GM12865 (cell line): ENCODE results near the gene IGFL3.
"Not testable (repeated sequence)": the region's sequence is repeated elsewhere in the genome, so short reads cannot be mapped to it uniquely, and the experiment has no call there.

ENCODE experiments used
- DNase-seq: peaks from one replicate; pipeline ENCODE4 v3.0.0; 2010; ENCODE audit warnings: low read depth
- H3K4me3 ChIP-seq: 2 replicates; pipeline ENCODE4 v1.5.1; 2011; ENCODE audit warnings: mild to moderate bottlenecking, low read depth, low read length, control low read depth
- CTCF ChIP-seq: IDR thresholded peaks from 2 replicates; pipeline ENCODE4 v1.5.1; 2011; ENCODE audit warnings: low read length, control low read depth, low read depth, inconsistent platforms; ENCODE audit not compliant: insufficient read depth; ENCODE audit errors: missing control alignments

IGFL3 gene

GRCh38 chr19:46124638-46125115 lies at the start of gene IGFL3:
TSS of gene IGFL3 (minus strand) at chr19:46124688. CDS start at chr19:46124649, 39 bp downstream.
- no peak for TF ChIP-seq CTCF
- DNase-seq, result no peak
- H3K4me3 ChIP-seq, result no peak within 1 kb of the TSS

- H3K4me3 ChIP-seq, result no peak overlapping the region
- no peak for DNase-seq
- TF ChIP-seq CTCF, result no peak
These were observed 49.5 kb upstream of the IGFL3 start for GRCh38 chr19:46173886-46174480.

GRCh38 chr19:46162731-46163130 lies 38.2 kb upstream of the IGFL3 start:
- no peak overlapping the region for H3K4me3 ChIP-seq
- no peak for TF ChIP-seq CTCF
- DNase-seq, result no peak

- not testable (repeated sequence) for H3K4me3 ChIP-seq, DNase-seq
These were observed 37.3 kb upstream of the IGFL3 start for GRCh38 chr19:46161642-46162257.

- TF ChIP-seq CTCF, result no peak
- DNase-seq, result no peak
- H3K4me3 ChIP-seq, result no peak overlapping the region
These were observed 35.8 kb upstream of the IGFL3 start for GRCh38 chr19:46160233-46160775.

GRCh38 chr19:46159418-46160232 lies 35.1 kb upstream of the IGFL3 start:
- H3K4me3 ChIP-seq, result no peak overlapping the region
- DNase-seq, result no peak
- no peak for TF ChIP-seq CTCF

- no peak for TF ChIP-seq CTCF
- no peak overlapping the region for H3K4me3 ChIP-seq
- DNase-seq, result no peak
These were observed 30.7 kb upstream of the IGFL3 start for GRCh38 chr19:46155237-46155636.
